ENCODE results near the gene CDC42EP5.

GRCh38 chr19:54448040-54448773, 24.9 kb downstream of the CDC42EP5 start:
- TF ChIP-seq POLR2A (IDR thresholded peaks at IDR 0.05) (no peak), CTCF (IDR thresholded peaks at IDR 0.05) (peak in 2 of 6 experiments; percentile 7 to 9)

All from esophagus squamous epithelium (tissue), 4 donors.